Testis (tissue), 3 donors: ENCODE measurements around the gene GABRA4. TPM values are rescaled to one million over a fixed set of nuclear protein-coding genes. Genes with fewer than 3 reads are reported as not detected.

ENCODE experiments used
- DNase-seq: peaks from one replicate; pipeline ENCODE4 v3.0.0-alpha.2; 2019
- H3K27ac ChIP-seq, 2 donors: fragments of 200-600 bp; sonication (generic); one replicate each; pipeline ENCODE4 v1.5.1; 2019
- H3K27me3 ChIP-seq: fragments of 200-600 bp; sonication (generic); one replicate; pipeline ENCODE4 v1.5.1; 2019
- H3K36me3 ChIP-seq: fragments of 200-600 bp; sonication (generic); one replicate; pipeline ENCODE4 v1.5.1; 2017; ENCODE audit warnings: low read depth; ENCODE audit errors: missing control alignments
- H3K4me1 ChIP-seq: fragments of 200-600 bp; sonication (generic); one replicate; pipeline ENCODE4 v1.5.1; 2019
- H3K4me3 ChIP-seq, 2 donors: fragments of 200-600 bp; sonication (generic); one replicate each; pipeline ENCODE4 v1.5.1; 2017 to 2019
- H3K9me3 ChIP-seq: fragments of 200-600 bp; sonication (generic); one replicate; pipeline ENCODE4 v1.5.1; 2017
- CTCF ChIP-seq, 3 experiments: fragments of 450-650 bp in 2 of 3; fragments of 200-600 bp in 1 of 3; sonication (generic) in 1 of 3; IDR thresholded peaks; one replicate each; pipeline ENCODE4 v1.5.1; 2016 to 2019; ENCODE audit warnings: antibody characterized with exemption in 3 of 3, mild to moderate bottlenecking in 2 of 3, moderate library complexity in 1 of 3
- POLR2A ChIP-seq: fragments of 450-650 bp; IDR thresholded peaks from one replicate; pipeline ENCODE4 v1.6.1; 2017; ENCODE audit warnings: antibody characterized with exemption, mild to moderate bottlenecking, moderate library complexity
- WGBS, 2 donors: methylation state at CpG; one replicate each; pipeline ENCODE4 v1.1.5; 2018; 5-methylcytosine and 5-hydroxymethylcytosine counted together
- intact Hi-C: fragments of 100-400 bp; cut with DNase I; formaldehyde crosslinking; loops from one replicate; pipeline ENCODE4 v1.15.1; 2023; ENCODE audit warnings: low total_unique reads
- polyA plus RNA-seq: library from polyadenylated mRNA; stranded (reverse); fragments of 350-450 nt; fragmentation: Illumina TruSeq; extraction: RNeasy Lipid Tissue Mini Kit (QIAGEN cat#74804); gene quantifications from one replicate; pipeline ENCODE4 v1.2.3, GENCODE V29; 2014; ENCODE audit warnings: low read depth, low replicate concordance; ENCODE audit not compliant: insufficient read depth
- total RNA-seq, 2 donors: library from RNA; depleted of rRNA; stranded (reverse); fragments of >200 nt; gene quantifications; one replicate each; pipeline ENCODE4 v1.2.3, GENCODE V29; 2016

The GABRA4 gene
- total and polyA plus RNA-seq, 3 donors from 2014 or later, result 0.25 to 3.5 (median 0.94) TPM

GRCh38 chr4:46984781-46985180, 8.6 kb downstream of the GABRA4 start:
- Histone ChIP-seq H3K27me3 (no peaks in the 10 kb centered on the region), H3K36me3 (no peaks in the 10 kb centered on the region), H3K9me3 (no peaks in the 10 kb centered on the region), H3K27ac (no peak overlapping the region), H3K4me3 (no peak overlapping the region), H3K4me1 (no peaks in the 10 kb centered on the region)
- TF ChIP-seq POLR2A (no peak), CTCF (IDR thresholded peaks at IDR 0.05) (no peak)
- WGBS, 2 donors, result 94 to 95% methylated on average over 1 of the region's 1 CpG
- intact Hi-C loops, result no loop called here
- DNase-seq, result no peak

GRCh38 chr4:46980851-46981250, 12.5 kb downstream of the GABRA4 start:
- no peaks in the 10 kb centered on the region for H3K4me1 ChIP-seq
- H3K4me3 ChIP-seq, result no peak overlapping the region
- H3K27ac ChIP-seq, result no peak overlapping the region
- no peak for TF ChIP-seq POLR2A
- TF ChIP-seq CTCF (IDR thresholded peaks at IDR 0.05), result no peak
- DNase-seq, result no peak
- H3K36me3 ChIP-seq, result no peaks in the 10 kb centered on the region
- 88 to 89% methylated on average over 4 of the region's 4 CpGs for WGBS, 2 donors
- H3K9me3 ChIP-seq, result no peaks in the 10 kb centered on the region
- H3K27me3 ChIP-seq, result no peaks in the 10 kb centered on the region
- intact Hi-C loops, result no loop called here

GRCh38 chr4:46979726-46980125, 13.7 kb downstream of the GABRA4 start:
- WGBS, 2 donors, result 75 to 86% methylated on average over 4 of the region's 4 CpGs
- no peaks in the 10 kb centered on the region for H3K4me1 ChIP-seq
- H3K27ac ChIP-seq, result no peak overlapping the region
- DNase-seq, result no peak
- H3K4me3 ChIP-seq, result no peak overlapping the region
- intact Hi-C loops, result no loop called here
- H3K27me3 ChIP-seq, result no peaks in the 10 kb centered on the region
- TF ChIP-seq CTCF (IDR thresholded peaks at IDR 0.05), result no peak
- TF ChIP-seq POLR2A, result no peak
- H3K9me3 ChIP-seq, result no peaks in the 10 kb centered on the region
- no peaks in the 10 kb centered on the region for H3K36me3 ChIP-seq

- no peak for DNase-seq
- no peak for TF ChIP-seq CTCF (IDR thresholded peaks at IDR 0.05)
- TF ChIP-seq POLR2A, result no peak
- no peaks in the 10 kb centered on the region for H3K27me3 ChIP-seq
- H3K4me1 ChIP-seq, result no peaks in the 10 kb centered on the region
- H3K9me3 ChIP-seq, result no peaks in the 10 kb centered on the region
- H3K27ac ChIP-seq, result no peak overlapping the region
- WGBS, 2 donors, result 76 to 82% methylated on average over 2 of the region's 2 CpGs
- no peak overlapping the region for H3K4me3 ChIP-seq
- H3K36me3 ChIP-seq, result no peaks in the 10 kb centered on the region
- intact Hi-C loops, result no loop called here
Observed at GRCh38 chr4:46979283-46979682, 14.1 kb downstream of the GABRA4 start.

- Histone ChIP-seq H3K36me3 (no peaks in the 10 kb centered on the region), H3K9me3 (no peaks in the 10 kb centered on the region), H3K4me3 (no peak overlapping the region), H3K4me1 (no peaks in the 10 kb centered on the region), H3K27ac (no peak overlapping the region), H3K27me3 (no peaks in the 10 kb centered on the region)
- intact Hi-C loops, result no loop called here
- DNase-seq, result no peak
- WGBS, 2 donors, result 82 to 85% methylated on average over 2 of the region's 2 CpGs
- TF ChIP-seq POLR2A (no peak), CTCF (IDR thresholded peaks at IDR 0.05) (no peak)
Observed at GRCh38 chr4:46977245-46977644, 16.1 kb downstream of the GABRA4 start.
